OCI-LY7 (cell line): Measurements from ENCODE around the gene PRRT1B. TPM values are rescaled to one million over a fixed set of nuclear protein-coding genes. Genes with fewer than 3 reads are reported as not detected.

ENCODE experiments used
- BruUV-seq: library from RNA; stranded (reverse); fragments of 400-500 nt; replicated peaks from 2 replicates; lab custom pipeline; 2021; lab: Mats Ljungman, UMichigan
- CTCF ChIA-PET: fragments of 300-600 bp; sonication (Branson Sonifier 250); formaldehyde crosslinking; loops from one replicate; lab custom pipeline; 2022; ENCODE audit warnings: antibody characterized with exemption; ENCODE audit not compliant: unreplicated experiment; lab: Charles Lee
- POLR2A ChIA-PET: fragments of 300-600 bp; sonication (Branson Sonifier 250); formaldehyde crosslinking; loops from one replicate; lab custom pipeline; 2022; ENCODE audit warnings: antibody characterized with exemption; lab: Charles Lee
- DNase-seq: peaks from one replicate; pipeline ENCODE4 v3.0.0-alpha.2; 2015; ENCODE audit warnings: low spot score
- H2AFZ ChIP-seq: fragments of 200-600 bp; sonication (generic), shearing (Covaris generic); 2 replicates; pipeline ENCODE4 v1.6.1; 2014; ENCODE audit warnings: mild to moderate bottlenecking, antibody characterized with exemption, low read length, moderate library complexity
- H3K27ac ChIP-seq: fragments of 200-600 bp; sonication (generic); 2 replicates; pipeline ENCODE4 v1.5.1; 2014; ENCODE audit warnings: mixed run types, low read depth, mild to moderate bottlenecking, moderate library complexity, low read length, inconsistent platforms; ENCODE audit not compliant: poor library complexity, severe bottlenecking
- H3K36me3 ChIP-seq: fragments of 200-600 bp; sonication (generic); 2 replicates; pipeline ENCODE4 v1.6.1; 2014; ENCODE audit warnings: mild to moderate bottlenecking, antibody characterized with exemption, low read length, moderate library complexity, mixed read lengths; ENCODE audit not compliant: insufficient read depth
- H3K4me1 ChIP-seq: fragments of 200-600 bp; sonication (generic); 2 replicates; pipeline ENCODE4 v1.5.1; 2014; ENCODE audit warnings: mild to moderate bottlenecking, low read length; ENCODE audit not compliant: insufficient read depth, poor library complexity, severe bottlenecking
- H3K4me2 ChIP-seq: fragments of 200-600 bp; sonication (generic); 2 replicates; pipeline ENCODE4 v1.6.1; 2014; ENCODE audit warnings: mild to moderate bottlenecking, low read length
- H3K4me3 ChIP-seq: fragments of 200-600 bp; sonication (generic); 2 replicates; pipeline ENCODE4 v1.5.1; 2014; ENCODE audit warnings: mild to moderate bottlenecking, low read depth, low read length; ENCODE audit not compliant: poor library complexity, severe bottlenecking
- H3K79me2 ChIP-seq: fragments of 200-600 bp; sonication (generic); 2 replicates; pipeline ENCODE4 v1.6.1; 2016; ENCODE audit warnings: low read depth, mild to moderate bottlenecking, low read length, moderate library complexity, mixed read lengths; ENCODE audit not compliant: insufficient read depth
- H3K9me2 ChIP-seq: fragments of 200-600 bp; sonication (generic); 2 replicates; pipeline ENCODE4 v1.6.1; 2016; ENCODE audit warnings: mild to moderate bottlenecking, low read length, mixed read lengths; ENCODE audit not compliant: insufficient read depth
- H3K9me3 ChIP-seq: fragments of 200-600 bp; sonication (generic); 2 replicates; pipeline ENCODE4 v1.6.1; 2014; ENCODE audit warnings: mild to moderate bottlenecking, mixed run types, low read length, mixed read lengths
- H4K20me1 ChIP-seq: fragments of 200-600 bp; sonication (generic); 2 replicates; pipeline ENCODE4 v1.6.1; 2014; ENCODE audit warnings: mild to moderate bottlenecking, antibody characterized with exemption, low read length, moderate library complexity, mixed read lengths; ENCODE audit not compliant: insufficient read depth
- EZH2phosphoT487 ChIP-seq: fragments of 200-600 bp; sonication (generic); IDR thresholded peaks from 2 replicates; pipeline ENCODE4 v1.6.1; 2018; ENCODE audit warnings: low read depth, borderline replicate concordance, mild to moderate bottlenecking, mixed run types, antibody characterized with exemption, low read length, moderate library complexity, mixed read lengths
- intact Hi-C: fragments of 100-400 bp; cut with micrococcal nuclease; formaldehyde crosslinking; loops from one replicate; pipeline ENCODE4 v1.10.0; 2022; ENCODE audit not compliant: unreplicated experiment
- total RNA-seq, 2 experiments: library from RNA; depleted of rRNA in 1 of 2; stranded (reverse); fragments of >200 nt in 1 of 2; shearing (Covaris generic) in 1 of 2; gene quantifications; 2 replicates each; pipeline ENCODE4 v1.2.3, GENCODE V29; 2014 to 2022
- TF ChIP-seq, protein P1 (sequence below): fragments of 200-600 bp; sonication (generic); conservative IDR thresholded peaks from 2 replicates; pipeline ENCODE4 v1.5.1; 2014; ENCODE audit warnings: mild to moderate bottlenecking, antibody characterized with exemption, low read length, moderate library complexity, mixed read lengths

PRRT1B gene
- total RNA-seq, 2 experiments from 2014 or later, result not detected

DNA sequence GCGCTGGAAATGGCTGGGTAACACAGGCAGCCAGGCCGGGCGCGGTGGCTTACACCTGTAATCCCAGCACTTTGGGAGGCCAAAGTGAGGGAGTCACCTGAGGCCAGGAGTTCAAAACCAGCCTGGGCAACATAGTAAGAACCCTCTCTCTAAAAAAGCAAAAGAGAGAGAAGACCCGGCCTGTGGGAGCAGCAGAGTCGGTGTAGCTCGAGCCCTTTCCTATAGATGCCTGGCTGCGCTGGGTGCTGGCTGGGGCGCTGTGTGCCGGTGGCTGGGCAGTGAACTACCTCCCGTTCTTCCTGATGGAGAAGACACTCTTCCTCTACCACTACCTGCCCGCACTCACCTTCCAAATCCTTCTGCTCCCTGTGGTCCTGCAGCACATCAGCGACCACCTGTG, 23.5 kb upstream of the PRRT1B start:
- POLR2A ChIA-PET, result no interaction called here
- Histone ChIP-seq H3K36me3 (peaks cover 91% of the 10 kb centered on the region), H3K9me2 (no peaks in the 10 kb centered on the region), H3K79me2 (no peaks in the 10 kb centered on the region), H4K20me1 (no peaks in the 10 kb centered on the region), H3K4me3 (no peak overlapping the region), H3K9me3 (no peaks in the 10 kb centered on the region), H2AFZ (no peak overlapping the region), H3K27ac (no peak overlapping the region), H3K4me1 (no peaks in the 10 kb centered on the region), H3K4me2 (no peak overlapping the region)
- BruUV-seq, result no TSS peak
- intact Hi-C loops, result no loop called here
- TF ChIP-seq, protein P1, sequence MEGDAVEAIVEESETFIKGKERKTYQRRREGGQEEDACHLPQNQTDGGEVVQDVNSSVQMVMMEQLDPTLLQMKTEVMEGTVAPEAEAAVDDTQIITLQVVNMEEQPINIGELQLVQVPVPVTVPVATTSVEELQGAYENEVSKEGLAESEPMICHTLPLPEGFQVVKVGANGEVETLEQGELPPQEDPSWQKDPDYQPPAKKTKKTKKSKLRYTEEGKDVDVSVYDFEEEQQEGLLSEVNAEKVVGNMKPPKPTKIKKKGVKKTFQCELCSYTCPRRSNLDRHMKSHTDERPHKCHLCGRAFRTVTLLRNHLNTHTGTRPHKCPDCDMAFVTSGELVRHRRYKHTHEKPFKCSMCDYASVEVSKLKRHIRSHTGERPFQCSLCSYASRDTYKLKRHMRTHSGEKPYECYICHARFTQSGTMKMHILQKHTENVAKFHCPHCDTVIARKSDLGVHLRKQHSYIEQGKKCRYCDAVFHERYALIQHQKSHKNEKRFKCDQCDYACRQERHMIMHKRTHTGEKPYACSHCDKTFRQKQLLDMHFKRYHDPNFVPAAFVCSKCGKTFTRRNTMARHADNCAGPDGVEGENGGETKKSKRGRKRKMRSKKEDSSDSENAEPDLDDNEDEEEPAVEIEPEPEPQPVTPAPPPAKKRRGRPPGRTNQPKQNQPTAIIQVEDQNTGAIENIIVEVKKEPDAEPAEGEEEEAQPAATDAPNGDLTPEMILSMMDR, result no peak
- no peak for TF ChIP-seq EZH2phosphoT487
- CTCF ChIA-PET, result no interaction called here
- no peak for DNase-seq

DNA sequence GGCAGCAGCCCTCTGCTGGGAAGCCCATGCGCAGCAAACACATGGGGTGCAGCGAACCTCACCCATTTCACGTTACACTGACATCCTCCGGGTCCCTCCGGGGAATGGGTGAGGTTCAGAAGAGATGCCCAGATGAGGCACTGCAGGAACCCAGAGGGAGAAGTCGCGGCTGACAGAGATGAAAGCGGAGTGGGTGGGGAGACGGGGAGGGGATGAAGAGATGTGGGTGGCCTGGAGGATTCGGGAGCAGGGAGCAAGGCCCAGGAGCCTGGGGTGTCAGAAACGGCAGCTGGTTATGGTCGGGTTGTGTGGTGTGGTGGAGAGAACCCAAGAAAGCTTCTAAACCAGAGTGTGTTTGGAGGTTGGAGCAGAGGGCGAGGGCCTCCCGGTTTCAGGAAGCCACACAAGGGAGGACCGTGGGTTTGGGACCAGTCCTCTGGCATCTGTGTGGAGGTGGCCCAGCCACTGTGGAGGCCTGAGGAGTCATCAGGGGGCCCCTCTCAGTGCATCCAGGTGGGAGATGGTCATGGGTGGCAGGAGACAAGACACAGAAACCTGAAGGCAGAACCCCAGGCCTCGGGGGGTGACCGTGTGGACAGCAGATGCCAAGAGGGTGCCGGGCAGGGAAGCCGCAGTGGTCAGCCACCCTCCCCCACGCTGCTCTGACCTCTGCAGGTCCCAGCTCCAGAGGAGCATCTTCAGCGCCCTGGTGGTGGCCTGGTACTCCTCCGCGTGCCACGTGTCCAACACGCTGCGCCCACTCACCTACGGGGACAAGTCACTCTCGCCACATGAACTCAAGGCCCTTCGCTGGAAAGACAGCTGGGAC, 22.9 kb upstream of the PRRT1B start:
- Histone ChIP-seq H3K4me1 (no peaks in the 10 kb centered on the region), H3K9me3 (no peaks in the 10 kb centered on the region), H3K36me3 (peaks cover 92% of the 10 kb centered on the region), H2AFZ (no peak overlapping the region), H3K79me2 (no peaks in the 10 kb centered on the region), H3K27ac (no peak overlapping the region), H3K4me2 (no peak overlapping the region), H3K9me2 (no peaks in the 10 kb centered on the region), H4K20me1 (no peaks in the 10 kb centered on the region), H3K4me3 (no peak overlapping the region)
- TF ChIP-seq EZH2phosphoT487, result no peak
- TF ChIP-seq, protein P1, result no peak
- BruUV-seq, result no TSS peak
- no peak for DNase-seq
- CTCF ChIA-PET, result no interaction called here
- intact Hi-C loops, result no loop called here
- POLR2A ChIA-PET, result no interaction called here

DNA sequence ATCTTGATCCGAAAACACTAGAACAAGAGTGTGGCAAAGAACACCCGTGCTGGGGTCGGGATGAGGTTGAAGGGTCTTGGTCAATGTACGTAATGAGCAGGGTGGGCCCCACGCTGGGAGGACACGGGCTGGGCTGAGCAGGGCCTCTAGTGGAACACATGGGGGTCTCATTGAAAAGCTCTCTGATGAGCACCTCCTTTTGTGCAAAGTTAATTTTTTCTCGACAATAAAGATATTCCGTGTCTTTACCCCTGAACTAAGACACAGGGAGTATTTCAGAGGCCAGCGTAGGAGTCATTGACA, 22.3 kb upstream of the PRRT1B start:
- H3K4me3 ChIP-seq, result no peak overlapping the region
- BruUV-seq, result no TSS peak
- H4K20me1 ChIP-seq, result no peaks in the 10 kb centered on the region
- ChIA-PET POLR2A (no interaction called here), CTCF (no interaction called here)
- no peaks in the 10 kb centered on the region for H3K9me2 ChIP-seq
- no peak overlapping the region for H3K27ac ChIP-seq
- no peak overlapping the region for H3K4me2 ChIP-seq
- no peaks in the 10 kb centered on the region for H3K9me3 ChIP-seq
- no peaks in the 10 kb centered on the region for H3K79me2 ChIP-seq
- DNase-seq, result no peak
- H3K36me3 ChIP-seq, result peaks cover 91% of the 10 kb centered on the region
- H2AFZ ChIP-seq, result no peak overlapping the region
- no peak for TF ChIP-seq EZH2phosphoT487
- TF ChIP-seq, protein P1, result no peak
- no peaks in the 10 kb centered on the region for H3K4me1 ChIP-seq
- intact Hi-C loops, result no loop called here
